Middle frontal gyrus (tissue), 1 donor: ENCODE results near the gene TNP2.

Experiments used
- DNase-seq: peaks from one replicate; pipeline ENCODE4 v3.0.0-alpha.2; 2015; ENCODE audit warnings: low spot score; ENCODE audit errors: extremely low spot score

The TNP2 gene

DNA sequence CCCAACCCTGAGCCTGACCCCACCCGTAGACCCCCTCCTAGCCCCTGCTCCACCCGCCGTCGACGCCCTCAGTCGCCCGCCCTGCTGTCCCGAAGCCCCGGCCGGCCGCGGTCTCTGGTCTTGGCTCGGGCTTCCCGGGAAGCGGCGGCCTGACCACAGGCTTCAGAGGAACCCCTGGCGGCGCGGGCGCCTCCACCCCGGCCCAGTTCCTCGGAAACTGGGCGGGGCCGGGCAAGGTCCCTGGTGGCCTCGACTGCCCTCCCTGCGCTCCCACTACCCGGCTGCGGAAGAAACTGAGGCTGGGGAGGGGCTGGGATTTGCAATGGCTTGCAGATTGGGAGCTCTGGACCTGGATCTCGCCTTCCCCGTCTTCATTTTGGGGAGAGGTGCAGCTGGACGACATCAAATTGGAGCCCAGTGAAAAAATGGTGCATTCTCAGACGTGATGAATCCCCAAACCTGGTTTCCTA is 12.4 kb downstream of the TNP2 start:
- DNase-seq: no peak

- peak; percentile 66 for DNase-seq
Measured at GRCh38 chr16:11255737-11256660, 13.1 kb downstream of the TNP2 start, which contains the start of gene SOCS1. Gene SOCS1 (minus strand): TSS chr16:11256204. CDS start chr16:11255478, 726 bp downstream.

DNA sequence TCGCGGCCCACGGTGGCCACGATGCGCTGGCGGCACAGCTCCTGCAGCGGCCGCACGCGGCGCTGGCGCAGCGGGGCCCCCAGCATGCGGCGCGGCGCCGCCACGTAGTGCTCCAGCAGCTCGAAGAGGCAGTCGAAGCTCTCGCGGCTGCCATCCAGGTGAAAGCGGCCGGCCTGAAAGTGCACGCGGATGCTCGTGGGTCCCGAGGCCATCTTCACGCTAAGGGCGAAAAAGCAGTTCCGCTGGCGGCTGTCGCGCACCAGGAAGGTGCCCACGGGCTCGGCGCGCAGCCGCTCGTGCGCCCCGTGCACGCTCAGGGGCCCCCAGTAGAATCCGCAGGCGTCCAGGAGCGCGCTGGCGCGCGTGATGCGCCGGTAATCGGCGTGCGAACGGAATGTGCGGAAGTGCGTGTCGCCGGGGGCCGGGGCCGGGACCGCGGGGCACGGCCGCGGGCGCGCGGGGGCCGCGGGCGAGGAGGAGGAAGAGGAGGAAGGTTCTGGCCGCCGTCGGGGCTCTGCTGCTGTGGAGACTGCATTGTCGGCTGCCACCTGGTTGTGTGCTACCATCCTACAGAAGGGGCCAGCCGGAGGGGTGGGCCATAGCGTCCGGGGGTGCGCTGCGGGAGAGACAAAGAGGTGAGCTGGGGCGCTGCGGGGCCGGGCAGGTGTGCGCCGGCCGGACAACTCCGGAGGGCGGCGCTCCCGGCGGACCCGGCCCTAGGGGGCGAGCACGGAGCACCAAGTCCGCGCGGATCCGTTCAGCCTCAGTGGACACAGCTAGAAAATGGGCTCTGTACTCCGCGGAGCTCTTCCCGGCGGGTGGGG is 14.0 kb downstream of the TNP2 start:
- no peak for DNase-seq

DNA sequence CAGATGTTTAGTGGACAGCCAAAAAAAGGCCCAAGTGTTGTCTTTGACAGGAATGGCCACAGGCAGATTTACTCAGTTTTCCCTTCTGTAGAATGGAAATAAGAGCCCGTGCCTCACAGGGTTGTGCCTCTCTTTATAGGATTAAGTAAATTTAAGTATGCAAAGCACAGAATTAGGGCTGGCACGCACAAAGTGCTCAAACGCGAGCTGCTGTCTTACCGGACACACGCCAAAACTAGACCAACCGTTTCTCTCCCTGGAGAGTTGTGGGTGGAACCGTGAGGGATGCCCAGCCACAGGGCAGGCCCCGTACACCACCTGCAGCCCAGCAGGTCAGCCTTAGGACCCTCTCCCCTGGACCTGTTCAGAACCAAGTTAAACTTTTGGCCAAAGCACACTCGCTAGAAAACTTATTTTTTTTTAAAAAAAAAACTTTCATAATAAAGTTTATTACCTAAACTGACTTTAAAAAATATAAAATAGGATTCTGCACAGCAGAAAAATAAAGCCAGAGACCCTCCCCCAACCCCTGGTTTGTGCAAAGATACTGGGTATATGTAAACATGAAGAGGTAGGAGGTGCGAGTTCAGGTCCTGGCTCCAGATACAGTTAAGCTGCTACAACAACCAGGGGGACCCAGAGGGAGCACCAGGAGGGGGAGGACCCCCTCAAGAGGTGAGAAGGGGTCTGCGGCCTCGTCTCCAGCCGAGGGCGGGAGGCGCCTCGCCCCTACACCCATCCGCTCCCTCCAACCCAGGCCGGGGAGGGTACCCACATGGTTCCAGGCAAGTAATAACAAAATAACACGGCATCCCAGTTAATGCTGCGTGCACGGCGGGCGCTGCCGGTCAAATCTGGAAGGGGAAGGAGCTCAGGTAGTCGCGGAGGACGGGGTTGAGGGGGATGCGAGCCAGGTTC is 14.9 kb downstream of the TNP2 start:
- no peak for DNase-seq

- DNase-seq: no peak
Measured at GRCh38 chr16:11253009-11253994, 15.8 kb downstream of the TNP2 start.

DNA sequence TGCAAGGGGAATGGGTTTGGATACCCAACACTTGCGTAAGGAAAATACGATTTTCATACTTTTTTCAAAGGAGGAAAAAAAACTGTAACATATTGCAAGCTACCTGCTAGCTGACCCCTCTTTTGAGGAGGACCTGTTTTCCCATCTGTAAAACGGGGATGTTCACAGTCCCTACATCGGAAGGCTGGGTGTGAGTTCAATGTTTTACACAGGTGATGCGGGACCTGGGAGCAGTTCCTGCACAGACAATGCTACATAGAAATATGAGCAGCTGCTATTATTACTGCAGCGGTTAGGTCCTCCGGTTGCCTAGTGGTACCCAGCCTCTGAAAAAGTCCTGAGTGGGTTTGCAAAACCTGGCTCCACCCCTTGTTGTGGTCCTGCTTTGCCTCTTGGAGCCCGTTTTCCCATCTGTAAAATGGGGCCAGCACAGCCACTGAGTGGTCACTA is 16.6 kb downstream of the TNP2 start:
- DNase-seq: no peak

DNA sequence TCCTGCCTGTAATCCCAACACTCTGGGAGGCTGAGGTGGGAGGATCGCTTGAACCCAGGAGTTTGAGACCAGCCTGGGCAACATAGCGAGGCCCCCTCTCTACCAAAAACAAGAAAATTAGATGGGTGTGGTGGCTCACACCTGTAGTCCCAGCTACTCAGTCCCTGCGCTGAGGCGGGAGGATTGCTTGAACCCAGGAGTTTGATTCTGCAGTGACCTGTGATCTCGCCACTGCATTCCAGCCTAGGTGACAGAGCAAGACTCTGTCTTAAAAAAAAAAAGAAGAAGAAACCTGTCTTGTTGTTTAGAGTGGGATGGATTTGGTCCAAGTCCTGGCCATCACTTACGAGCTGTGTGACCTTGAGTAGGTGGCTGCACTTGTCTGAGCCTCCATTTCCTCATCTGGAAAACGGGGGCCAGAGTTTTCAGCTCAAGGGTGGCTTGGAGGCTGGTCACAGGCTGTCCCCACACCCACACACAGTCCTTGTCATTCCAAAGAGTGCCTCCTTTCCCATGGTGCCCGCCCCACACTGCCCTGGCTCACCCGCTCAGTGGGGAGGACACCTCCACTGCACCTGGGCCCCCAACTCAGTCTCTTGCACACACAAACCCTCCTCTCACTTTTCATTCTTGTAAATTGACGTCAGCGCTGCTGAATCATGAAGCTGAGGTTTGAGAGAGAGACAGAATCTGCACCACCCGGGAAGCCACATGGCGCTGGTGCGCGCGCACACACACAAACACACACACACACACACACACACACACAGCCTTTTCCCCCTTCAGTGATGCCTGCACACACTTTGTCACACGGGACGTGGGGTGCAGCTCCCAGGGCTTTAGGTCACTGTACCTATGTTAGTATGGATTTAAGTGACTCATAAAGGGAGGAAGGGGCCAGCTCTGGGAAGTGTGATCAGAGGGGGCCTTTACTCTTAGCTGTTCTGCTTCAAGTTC is 17.3 kb downstream of the TNP2 start:
- DNase-seq: no peak

GRCh38 chr16:11250786-11251524 is 18.2 kb downstream of the TNP2 start:
- DNase-seq: no peak

GRCh38 chr16:11250091-11250785 is 18.9 kb downstream of the TNP2 start:
- DNase-seq: no peak

DNA sequence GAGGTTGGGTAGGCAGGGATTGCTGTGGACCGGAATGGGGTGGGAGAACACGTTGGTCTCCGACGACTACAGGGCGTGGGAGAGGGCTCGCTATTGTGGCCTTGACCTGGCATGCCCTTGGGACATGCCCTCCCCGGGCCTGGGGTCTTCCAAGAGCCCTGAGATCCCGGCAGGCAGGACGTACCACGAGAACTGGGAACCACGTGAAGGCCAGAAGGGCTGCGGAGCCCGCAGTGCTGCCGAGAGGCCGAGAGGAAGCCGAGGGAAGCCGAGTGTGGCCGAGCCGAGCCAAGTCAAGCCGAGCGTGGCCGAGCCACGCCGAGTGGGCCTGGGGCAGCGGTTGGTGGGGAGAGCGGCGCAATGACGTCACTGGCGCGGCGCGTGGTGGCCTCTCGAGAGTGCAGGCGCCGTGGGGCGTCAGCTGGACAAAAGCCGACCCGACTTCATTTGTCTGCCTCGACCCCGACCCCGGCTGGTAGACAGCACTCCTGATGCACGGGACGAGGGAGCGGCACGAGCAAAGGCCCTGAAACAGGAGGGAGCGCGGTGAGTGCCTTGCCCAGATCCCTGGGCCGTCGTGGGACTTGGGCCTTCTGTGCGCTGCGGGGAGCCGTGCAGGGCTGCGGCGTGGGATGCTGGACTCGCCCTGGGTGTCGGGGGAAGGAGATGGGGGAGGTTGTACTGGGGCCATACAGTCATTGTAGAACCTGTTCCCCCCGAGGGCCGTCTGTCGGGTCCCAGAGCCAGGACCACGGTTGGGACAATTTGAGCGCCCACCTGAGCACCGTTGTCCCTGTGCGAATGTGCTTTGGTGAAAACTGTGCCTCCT is 19.7 kb downstream of the TNP2 start:
- DNase-seq: no peak

DNA sequence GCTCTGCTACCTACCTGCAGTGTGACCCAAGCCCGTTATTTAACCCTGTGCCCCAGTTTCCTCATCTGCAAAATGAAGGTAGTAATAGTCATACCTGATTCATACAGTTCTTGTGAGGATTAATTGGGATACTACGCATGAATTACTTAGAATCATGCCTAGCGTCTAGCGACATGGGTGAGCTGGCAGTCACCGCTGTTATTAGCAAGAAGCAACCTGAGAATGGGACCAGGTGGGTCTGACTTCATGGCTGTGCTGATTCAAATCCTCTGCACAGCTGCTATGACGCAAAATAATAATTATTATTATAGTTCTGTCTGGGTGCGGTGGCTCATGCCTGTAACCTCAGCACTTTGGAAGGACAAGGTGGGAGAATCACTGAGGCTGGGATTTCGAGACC is 21.0 kb downstream of the TNP2 start:
- DNase-seq: no peak

DNA sequence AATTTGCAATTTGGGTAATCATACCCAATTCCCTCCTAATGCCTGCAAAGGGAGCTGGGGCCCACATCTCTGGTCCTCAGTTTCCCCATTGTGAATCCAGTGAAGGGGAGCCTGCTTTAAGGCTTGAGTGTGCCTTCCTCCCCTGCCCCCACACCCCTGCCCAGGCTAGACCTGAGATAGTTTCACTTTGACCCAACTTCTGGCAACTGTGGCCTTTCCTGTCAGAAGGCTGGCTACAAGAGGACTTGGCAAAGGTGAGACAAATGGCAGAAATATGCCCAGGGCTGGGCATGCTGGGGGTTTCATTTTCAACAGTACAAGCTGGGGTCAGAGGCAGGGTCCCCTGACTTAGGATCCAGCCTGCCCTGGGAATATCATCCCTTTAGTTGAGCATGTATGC is 23.1 kb downstream of the TNP2 start:
- DNase-seq: no peak

DNA sequence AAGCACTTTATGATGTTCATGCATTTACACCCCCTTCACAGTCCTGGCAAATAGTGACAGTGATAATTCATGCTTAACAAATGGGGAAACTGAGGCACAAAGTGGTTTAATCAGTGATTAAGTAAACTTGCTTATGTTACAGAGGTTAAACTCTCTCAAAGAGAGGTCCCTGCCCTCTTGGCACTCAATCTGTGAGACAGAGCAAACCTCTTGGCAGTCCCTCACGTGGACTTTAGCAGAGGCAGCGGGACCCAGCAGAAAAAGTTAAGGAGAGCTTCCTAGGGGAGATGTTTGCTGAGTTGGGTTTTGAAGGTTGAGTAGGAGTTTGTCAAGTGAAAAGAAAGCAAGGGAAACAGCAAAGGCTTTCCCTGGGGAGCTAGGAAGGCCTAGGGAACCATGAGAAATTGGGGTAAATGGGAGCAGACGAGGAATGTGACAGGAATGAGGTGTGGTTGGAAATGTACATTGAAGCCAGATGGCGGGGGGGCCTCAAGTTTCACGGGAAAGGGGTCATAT is 23.8 kb downstream of the TNP2 start:
- DNase-seq: no peak

GRCh38 chr16:11242658-11243057 is 26.5 kb downstream of the TNP2 start:
- no peak for DNase-seq

DNA sequence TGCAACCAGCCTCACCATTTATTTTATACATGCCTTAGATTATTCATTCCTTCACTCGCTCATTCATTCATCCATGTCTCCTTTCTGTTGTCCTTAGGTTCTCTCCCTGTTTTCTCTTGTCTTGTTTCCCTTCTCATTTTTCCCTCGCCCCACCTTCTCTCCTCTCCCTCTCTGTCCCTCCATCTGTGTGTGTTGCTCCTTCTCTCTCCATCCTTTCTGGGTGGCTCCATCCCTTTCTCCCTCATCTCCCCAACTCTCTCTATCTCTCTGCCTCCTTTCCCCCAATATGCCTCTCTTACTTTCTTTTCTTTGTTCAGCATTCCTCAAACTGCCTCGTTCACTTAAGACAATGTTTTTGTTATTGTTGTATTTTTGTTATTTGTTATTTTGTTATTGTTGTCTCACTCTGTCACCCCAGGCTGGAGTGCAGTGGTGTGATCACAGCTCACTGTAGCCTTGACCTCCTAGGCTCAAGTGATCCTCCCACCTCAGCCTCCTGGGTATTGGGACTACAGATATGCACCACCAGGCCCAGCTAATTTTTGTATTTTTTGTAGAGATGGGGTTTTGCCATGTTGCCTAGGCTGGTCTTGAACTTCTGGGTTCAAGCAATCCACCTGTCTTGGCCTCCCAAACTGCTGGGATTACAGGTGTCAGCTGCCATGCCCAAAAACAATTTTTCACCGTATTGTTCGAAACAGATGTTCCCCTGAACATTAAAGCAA is 27.5 kb downstream of the TNP2 start:
- DNase-seq: no peak
